ENCODE data around the gene TMEM109.

- TF ChIP-seq, protein P1, sequence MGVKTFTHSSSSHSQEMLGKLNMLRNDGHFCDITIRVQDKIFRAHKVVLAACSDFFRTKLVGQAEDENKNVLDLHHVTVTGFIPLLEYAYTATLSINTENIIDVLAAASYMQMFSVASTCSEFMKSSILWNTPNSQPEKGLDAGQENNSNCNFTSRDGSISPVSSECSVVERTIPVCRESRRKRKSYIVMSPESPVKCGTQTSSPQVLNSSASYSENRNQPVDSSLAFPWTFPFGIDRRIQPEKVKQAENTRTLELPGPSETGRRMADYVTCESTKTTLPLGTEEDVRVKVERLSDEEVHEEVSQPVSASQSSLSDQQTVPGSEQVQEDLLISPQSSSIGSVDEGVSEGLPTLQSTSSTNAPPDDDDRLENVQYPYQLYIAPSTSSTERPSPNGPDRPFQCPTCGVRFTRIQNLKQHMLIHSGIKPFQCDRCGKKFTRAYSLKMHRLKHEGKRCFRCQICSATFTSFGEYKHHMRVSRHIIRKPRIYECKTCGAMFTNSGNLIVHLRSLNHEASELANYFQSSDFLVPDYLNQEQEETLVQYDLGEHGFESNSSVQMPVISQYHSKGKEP (tag by site-specific recombination; IDR thresholded peaks at IDR 0.05): no peak
- TF ChIP-seq, protein P2, sequence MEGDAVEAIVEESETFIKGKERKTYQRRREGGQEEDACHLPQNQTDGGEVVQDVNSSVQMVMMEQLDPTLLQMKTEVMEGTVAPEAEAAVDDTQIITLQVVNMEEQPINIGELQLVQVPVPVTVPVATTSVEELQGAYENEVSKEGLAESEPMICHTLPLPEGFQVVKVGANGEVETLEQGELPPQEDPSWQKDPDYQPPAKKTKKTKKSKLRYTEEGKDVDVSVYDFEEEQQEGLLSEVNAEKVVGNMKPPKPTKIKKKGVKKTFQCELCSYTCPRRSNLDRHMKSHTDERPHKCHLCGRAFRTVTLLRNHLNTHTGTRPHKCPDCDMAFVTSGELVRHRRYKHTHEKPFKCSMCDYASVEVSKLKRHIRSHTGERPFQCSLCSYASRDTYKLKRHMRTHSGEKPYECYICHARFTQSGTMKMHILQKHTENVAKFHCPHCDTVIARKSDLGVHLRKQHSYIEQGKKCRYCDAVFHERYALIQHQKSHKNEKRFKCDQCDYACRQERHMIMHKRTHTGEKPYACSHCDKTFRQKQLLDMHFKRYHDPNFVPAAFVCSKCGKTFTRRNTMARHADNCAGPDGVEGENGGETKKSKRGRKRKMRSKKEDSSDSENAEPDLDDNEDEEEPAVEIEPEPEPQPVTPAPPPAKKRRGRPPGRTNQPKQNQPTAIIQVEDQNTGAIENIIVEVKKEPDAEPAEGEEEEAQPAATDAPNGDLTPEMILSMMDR (tag by site-specific recombination; IDR thresholded peaks at IDR 0.05): no peak
- TF ChIP-seq TRIM28 (IDR thresholded peaks at IDR 0.05; ENCODE audit: borderline replicate concordance, low read length) (no peak), WT1 (tag by site-specific recombination; IDR thresholded peaks at IDR 0.05) (no peak), ZNF48 (tag by site-specific recombination; IDR thresholded peaks at IDR 0.05) (no peak), KLF16 (tag by site-specific recombination; IDR thresholded peaks at IDR 0.05) (no peak), ZNF513 (tag by site-specific recombination; IDR thresholded peaks at IDR 0.05) (no peak), ZFP41 (tag by site-specific recombination; IDR thresholded peaks at IDR 0.05; ENCODE audit: borderline replicate concordance) (no peak)
These were observed 33.2 kb upstream of the TMEM109 start for GRCh38 chr11:60880643-60881282.

All from HEK293 (cell line).